GM19043 (cell line): ENCODE measurements around the gene CAPN12.
"Not testable (repeated sequence)": the region's sequence is repeated elsewhere in the genome, so short reads cannot be mapped to it uniquely, and the experiment has no call there.

ENCODE experiments used
- ATAC-seq: cut with Tn5 transposase; IDR thresholded peaks from one replicate; pipeline ENCODE4 v1.9.1; 2021; ENCODE audit warnings: low read depth; ENCODE audit not compliant: unreplicated experiment

The CAPN12 gene

DNA sequence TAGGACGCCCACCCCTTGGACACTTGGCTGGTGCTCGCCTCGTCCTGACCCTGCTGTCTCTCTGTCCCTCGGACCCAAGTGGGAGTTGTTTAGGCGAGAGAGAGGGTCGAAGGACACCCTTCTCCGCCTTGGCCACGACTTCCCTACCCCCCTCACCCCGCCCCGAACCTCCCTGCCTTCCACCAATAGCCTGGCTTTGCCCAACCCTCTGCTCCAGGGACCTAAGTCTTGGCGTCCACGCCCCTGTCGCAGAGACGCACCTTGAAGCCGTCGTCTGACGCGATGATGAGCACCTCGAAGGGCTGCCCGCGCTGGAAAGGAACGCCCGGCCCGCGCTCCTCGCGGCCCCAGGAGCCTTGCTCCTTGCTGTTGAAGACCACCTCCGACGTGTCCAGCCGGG lies 27.3 kb upstream of the CAPN12 start:
- not testable (repeated sequence) for ATAC-seq

DNA sequence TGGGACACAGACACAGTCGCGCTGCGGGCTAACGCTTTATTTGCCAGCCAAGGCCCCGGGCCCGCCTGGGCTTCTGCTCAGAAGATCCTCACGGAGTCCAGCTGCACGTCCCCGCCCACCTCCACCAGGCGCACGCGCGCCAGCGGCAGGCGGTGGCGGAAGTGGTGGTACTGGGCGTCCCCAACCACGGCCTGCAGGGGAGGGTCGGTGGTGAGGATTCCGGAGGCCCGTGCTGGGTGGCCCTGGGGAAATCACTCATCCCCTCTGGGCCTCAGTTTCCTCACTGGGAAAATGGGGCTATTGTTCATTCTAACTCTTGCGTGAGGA lies 26.6 kb upstream of the CAPN12 start:
- not testable (repeated sequence) for ATAC-seq

DNA sequence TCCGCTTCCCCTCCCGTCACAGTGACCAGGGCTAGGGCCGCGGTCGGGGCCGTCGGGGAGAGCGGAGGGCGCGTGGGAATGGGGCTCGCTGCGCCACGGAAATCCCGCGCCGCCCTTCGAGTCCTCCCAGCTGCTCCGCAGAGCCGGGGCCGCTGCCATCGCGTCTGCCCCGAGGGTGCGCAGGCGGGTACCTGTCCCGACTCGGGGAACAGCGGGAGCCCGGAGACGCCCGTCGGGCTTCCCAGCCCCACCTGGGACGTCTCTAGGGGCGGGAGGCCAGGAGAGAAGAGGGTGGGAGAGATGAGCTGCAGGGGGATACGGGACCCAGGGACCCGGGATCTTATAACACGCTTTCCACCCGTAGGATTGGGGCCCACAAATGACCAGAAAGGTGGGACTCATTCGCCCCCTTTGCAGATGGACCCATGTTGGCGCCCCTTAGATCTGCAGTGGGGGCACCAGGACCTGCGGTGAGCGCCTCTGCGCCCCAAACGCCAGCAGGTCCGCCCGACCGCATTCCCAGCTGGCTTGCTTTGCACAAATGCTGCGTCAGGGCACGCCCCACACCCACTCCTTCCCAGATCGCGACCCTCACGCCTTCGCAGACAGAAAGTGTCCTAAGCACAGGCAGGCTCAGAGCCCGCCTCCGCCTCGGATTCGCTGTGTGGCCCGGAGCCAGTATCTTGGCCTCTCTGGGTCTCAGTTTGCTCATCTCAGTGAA lies 26.1 kb upstream of the CAPN12 start:
- ATAC-seq: not testable (repeated sequence)

DNA sequence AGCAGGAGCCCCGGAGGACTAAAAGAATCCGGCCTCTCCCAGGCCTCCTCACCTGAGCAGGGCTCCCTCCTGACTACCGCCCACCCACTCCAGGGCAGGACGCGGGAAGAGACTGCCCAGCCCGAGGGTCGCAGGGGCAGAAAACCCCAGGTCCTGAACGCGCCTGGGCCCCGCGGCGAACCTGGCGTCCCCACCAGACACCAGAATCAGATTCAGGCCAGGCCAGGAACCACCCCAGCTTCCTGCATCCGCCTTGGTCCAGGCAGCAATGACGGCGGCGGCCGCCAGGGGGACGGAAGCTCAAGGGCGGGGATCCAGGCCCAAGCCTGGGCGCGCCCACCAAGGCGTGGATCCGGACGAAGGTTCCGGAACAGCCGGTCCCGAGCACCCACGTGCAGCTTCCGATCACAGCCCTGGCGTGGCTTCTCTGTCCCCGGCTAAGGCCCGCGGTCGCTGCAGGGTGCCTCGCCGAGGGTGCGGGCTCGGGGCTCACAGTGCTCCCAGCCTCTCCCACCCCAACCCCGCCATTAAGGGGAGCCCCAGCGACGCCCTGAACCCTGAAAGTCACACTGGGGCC lies 25.4 kb upstream of the CAPN12 start:
- no peak for ATAC-seq

GRCh38 chr19:38766276-38767047 lies 22.2 kb upstream of the CAPN12 start:
- ATAC-seq: no peak

DNA sequence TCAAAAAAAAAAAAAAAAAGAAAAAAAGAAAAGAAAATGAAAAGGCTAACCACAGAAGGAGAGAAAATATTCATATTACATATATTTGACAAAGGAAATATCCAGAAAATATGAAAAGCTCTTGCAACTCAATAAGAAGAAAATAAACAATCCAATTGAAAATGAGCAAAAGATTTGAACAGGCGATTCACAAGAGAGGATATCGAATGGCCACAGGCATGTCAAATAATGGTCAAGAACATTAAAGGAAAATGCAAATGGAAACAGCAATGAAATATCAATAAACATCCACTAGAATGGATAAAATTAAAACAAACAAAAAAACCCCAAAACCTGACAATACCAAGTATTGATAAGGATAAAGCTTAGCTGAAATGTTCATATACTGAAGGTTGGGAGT lies 20.9 kb upstream of the CAPN12 start:
- ATAC-seq: no peak

- ATAC-seq: no peak
These were observed 19.5 kb upstream of the CAPN12 start for GRCh38 chr19:38763795-38764220.

- not testable (repeated sequence) for ATAC-seq
These were observed 17.7 kb upstream of the CAPN12 start for GRCh38 chr19:38761884-38762389.

DNA sequence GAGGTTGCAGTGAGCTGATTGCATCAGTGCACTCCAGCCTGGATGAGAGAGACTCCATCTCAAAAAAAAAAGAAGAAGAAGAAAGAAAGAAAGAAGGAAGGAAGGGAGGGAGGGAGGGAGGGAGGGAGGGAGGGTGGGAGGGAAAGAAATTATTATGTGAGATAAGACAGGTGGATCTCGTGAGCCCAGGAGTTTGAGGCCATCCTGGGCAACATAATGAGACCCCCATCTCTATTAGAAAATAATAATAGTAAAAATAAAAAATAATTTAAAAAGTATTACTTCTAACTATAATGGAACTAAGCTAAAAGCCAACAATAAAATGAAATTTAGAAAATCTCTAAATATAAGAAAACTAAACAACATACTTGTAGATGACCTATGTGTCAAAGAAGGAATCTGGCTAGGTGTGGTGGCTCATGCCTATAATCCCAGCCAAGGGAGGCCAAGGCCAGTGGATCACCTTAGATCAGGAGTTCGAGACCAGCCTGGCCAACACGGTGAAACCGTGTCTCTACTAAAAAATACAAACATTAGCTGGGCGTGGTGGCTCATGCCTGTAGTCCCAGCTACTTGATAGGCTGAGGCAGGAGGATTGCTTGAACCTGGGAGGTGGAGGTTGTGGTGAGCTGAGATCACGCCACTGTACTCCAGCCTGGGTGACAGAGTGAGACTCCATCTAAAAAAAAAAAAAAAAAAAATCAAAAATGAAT lies 16.7 kb upstream of the CAPN12 start:
- ATAC-seq: not testable (repeated sequence)

- no peak for ATAC-seq
These were observed 15.3 kb upstream of the CAPN12 start for GRCh38 chr19:38759590-38760003.

GRCh38 chr19:38754196-38754595 lies 9.9 kb upstream of the CAPN12 start:
- ATAC-seq: not testable (repeated sequence)

GRCh38 chr19:38753783-38754182 lies 9.5 kb upstream of the CAPN12 start:
- not testable (repeated sequence) for ATAC-seq

DNA sequence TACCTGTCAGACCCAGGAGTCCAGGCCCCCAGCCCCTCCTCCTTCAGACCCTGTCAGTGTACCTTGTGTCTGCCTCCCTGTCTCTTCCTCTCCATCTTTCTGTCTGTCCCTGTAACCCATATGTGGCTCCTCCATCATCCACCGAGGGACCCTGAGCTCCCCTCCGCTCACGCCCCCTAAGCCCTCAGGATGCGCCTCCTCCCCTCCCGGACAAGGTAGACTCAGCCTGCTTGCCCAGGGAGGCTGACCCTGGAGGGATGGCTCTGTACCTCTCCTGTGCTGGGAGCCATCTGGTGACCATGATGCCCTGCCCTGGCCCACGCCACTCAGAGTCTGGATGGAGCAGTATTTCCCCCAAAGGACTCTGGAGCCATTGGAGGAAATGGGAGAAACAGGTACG lies 1.0 kb upstream of the CAPN12 start:
- ATAC-seq: no peak

DNA sequence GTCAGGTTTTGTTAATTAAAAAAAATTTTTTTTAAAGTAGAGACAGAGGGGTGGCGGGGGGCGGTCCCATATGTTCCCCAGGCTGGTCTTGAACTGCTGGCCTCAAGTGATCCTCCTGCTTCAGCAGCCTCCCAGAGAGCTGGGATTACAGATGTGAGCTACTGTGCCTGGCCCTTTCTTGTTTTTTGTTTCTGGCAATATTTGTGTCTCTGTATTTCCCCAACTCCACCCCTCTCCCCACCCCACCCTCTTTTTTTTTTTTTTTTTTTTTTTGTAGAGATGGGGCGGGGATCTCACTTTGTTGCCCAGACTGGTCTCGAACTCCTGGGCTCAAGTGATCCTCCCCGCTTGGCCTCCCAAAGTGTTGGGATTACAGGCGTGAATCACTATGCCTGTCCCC lies 600 bp upstream of the CAPN12 start:
- ATAC-seq: no peak

- ATAC-seq: no peak
These were observed 628 bp downstream of the CAPN12 start for GRCh38 chr19:38743394-38744297.

GRCh38 chr19:38742906-38743305 lies 1.4 kb downstream of the CAPN12 start:
- ATAC-seq: no peak

GRCh38 chr19:38742296-38742695 lies 2.0 kb downstream of the CAPN12 start:
- no peak for ATAC-seq

DNA sequence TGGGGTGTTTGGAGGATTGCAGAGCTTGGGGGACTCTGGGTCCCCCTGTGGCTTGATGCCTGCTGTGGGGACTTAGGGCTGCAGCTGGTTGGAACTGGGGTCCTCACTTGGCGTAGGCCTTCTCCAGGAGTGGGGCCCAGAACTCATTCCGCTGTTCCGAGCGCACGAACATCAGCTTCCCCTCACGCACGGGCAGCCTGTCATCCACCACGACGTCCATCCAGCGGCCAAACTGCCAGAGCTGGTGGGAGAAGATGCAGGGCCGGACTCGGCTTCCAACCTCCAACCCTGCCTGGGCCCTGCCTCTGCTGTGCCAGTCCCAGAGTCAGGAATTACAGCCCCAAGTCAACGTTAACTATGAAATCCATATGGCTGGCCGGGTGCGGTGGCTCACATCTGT lies 2.6 kb downstream of the CAPN12 start:
- no peak for ATAC-seq

DNA sequence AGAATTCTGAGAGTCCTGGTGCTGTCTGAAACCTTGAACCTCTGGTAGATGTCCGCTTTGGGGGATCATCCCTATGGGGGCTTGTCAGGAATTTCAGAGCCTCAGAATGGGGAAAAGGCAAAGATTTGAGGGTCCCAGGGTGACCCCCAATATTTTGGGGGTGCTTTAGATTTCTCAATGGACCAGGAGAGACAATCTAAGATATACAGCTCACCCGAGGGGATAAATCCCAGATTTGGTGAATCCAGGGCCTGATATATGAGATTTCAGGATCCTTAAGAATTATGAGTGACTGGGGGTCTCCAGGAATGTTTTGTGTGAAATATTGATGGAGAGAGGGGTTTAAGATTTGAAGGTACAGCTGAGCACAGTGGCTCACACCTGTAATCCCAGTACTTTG lies 3.3 kb downstream of the CAPN12 start:
- no peak for ATAC-seq

GRCh38 chr19:38740257-38740592 lies 4.0 kb downstream of the CAPN12 start:
- no peak for ATAC-seq
